ENCODE data around the gene PODXL.

DNA sequence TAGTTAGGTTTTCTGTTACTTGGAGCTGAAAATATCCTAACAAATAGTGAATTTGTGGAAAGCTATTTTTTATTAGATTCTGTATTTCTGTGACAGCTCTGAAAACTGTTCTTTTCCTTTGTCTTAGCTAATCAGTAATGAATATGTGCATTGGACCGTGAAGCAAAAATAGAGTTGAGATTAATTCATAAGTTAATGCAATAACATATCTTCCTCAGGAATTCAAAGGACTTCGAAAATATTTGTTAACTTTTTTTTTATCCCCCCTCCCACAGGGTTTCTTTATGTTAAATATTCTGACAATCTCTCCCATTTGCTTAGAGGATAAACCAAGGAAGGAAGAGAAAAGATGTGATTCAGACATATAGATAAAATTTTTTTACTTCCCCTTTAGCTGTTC is 101.4 kb downstream of the PODXL start:
- TF ChIP-seq, protein P1, sequence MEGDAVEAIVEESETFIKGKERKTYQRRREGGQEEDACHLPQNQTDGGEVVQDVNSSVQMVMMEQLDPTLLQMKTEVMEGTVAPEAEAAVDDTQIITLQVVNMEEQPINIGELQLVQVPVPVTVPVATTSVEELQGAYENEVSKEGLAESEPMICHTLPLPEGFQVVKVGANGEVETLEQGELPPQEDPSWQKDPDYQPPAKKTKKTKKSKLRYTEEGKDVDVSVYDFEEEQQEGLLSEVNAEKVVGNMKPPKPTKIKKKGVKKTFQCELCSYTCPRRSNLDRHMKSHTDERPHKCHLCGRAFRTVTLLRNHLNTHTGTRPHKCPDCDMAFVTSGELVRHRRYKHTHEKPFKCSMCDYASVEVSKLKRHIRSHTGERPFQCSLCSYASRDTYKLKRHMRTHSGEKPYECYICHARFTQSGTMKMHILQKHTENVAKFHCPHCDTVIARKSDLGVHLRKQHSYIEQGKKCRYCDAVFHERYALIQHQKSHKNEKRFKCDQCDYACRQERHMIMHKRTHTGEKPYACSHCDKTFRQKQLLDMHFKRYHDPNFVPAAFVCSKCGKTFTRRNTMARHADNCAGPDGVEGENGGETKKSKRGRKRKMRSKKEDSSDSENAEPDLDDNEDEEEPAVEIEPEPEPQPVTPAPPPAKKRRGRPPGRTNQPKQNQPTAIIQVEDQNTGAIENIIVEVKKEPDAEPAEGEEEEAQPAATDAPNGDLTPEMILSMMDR (IDR thresholded peaks at IDR 0.05) = no peak
- TF ChIP-seq POLR2AphosphoS5 (IDR thresholded peaks at IDR 0.05; ENCODE audit: low read depth, low read length) = no peak
- TF ChIP-seq, protein P2, sequence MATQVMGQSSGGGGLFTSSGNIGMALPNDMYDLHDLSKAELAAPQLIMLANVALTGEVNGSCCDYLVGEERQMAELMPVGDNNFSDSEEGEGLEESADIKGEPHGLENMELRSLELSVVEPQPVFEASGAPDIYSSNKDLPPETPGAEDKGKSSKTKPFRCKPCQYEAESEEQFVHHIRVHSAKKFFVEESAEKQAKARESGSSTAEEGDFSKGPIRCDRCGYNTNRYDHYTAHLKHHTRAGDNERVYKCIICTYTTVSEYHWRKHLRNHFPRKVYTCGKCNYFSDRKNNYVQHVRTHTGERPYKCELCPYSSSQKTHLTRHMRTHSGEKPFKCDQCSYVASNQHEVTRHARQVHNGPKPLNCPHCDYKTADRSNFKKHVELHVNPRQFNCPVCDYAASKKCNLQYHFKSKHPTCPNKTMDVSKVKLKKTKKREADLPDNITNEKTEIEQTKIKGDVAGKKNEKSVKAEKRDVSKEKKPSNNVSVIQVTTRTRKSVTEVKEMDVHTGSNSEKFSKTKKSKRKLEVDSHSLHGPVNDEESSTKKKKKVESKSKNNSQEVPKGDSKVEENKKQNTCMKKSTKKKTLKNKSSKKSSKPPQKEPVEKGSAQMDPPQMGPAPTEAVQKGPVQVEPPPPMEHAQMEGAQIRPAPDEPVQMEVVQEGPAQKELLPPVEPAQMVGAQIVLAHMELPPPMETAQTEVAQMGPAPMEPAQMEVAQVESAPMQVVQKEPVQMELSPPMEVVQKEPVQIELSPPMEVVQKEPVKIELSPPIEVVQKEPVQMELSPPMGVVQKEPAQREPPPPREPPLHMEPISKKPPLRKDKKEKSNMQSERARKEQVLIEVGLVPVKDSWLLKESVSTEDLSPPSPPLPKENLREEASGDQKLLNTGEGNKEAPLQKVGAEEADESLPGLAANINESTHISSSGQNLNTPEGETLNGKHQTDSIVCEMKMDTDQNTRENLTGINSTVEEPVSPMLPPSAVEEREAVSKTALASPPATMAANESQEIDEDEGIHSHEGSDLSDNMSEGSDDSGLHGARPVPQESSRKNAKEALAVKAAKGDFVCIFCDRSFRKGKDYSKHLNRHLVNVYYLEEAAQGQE (IDR thresholded peaks at IDR 0.05; ENCODE audit: insufficient read depth in 1 of 2, low read depth in 2 of 2, low read length in 1 of 2) = no peak
